Tibial nerve (tissue), 4 donors: ENCODE measurements around the gene NFIB.

Source experiments
- EP300 ChIP-seq, 2 donors: sonication (generic); formaldehyde crosslinking; IDR thresholded peaks; one replicate each; pipeline ENCODE4 v1.6.1; 2017; ENCODE audit warnings: antibody characterized with exemption in 2 of 2, mild to moderate bottlenecking in 1 of 2
- POLR2A ChIP-seq, 2 donors: fragments of 450-650 bp; IDR thresholded peaks; one replicate each; pipeline ENCODE4 v1.6.1; 2017; ENCODE audit warnings: antibody characterized with exemption in 2 of 2, mild to moderate bottlenecking in 2 of 2, moderate library complexity in 2 of 2
- TF ChIP-seq, protein P1 (sequence below), 5 experiments: fragments of 200-600 bp in 3 of 5; fragments of 450-650 bp in 2 of 5; sonication (generic) in 3 of 5; IDR thresholded peaks; one replicate each; pipeline ENCODE4 v1.5.1; 2016 to 2019; ENCODE audit warnings: antibody characterized with exemption in 5 of 5, mild to moderate bottlenecking in 3 of 5, moderate library complexity in 2 of 5

DNA sequence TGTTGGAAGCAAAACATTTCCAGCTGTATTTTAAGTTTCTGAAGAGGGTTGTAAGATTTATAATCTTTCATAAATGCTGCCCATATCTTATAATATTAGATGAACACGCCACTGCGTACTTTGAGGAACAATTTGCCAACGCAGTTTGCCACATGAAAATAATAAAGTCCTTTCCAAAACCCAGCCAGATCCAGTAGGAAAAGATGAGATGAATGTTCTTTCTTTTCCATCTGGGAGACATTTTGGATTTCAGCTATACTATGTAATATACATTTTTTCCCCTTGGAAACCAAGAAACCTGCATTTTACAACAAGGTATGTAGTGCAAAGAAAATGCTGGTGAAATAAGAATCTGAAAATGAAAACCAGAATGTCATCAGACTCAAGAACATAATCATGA lies 125.4 kb downstream of the NFIB start:
- TF ChIP-seq, protein P1, sequence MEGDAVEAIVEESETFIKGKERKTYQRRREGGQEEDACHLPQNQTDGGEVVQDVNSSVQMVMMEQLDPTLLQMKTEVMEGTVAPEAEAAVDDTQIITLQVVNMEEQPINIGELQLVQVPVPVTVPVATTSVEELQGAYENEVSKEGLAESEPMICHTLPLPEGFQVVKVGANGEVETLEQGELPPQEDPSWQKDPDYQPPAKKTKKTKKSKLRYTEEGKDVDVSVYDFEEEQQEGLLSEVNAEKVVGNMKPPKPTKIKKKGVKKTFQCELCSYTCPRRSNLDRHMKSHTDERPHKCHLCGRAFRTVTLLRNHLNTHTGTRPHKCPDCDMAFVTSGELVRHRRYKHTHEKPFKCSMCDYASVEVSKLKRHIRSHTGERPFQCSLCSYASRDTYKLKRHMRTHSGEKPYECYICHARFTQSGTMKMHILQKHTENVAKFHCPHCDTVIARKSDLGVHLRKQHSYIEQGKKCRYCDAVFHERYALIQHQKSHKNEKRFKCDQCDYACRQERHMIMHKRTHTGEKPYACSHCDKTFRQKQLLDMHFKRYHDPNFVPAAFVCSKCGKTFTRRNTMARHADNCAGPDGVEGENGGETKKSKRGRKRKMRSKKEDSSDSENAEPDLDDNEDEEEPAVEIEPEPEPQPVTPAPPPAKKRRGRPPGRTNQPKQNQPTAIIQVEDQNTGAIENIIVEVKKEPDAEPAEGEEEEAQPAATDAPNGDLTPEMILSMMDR (IDR thresholded peaks at IDR 0.05), result no peak
- TF ChIP-seq POLR2A (IDR thresholded peaks at IDR 0.05), result no peak
- TF ChIP-seq EP300 (IDR thresholded peaks at IDR 0.05), result no peak
